HL-60 (cell line): ENCODE results near the gene PLSCR5.

Source experiments
- DNase-seq, 2 experiments: peaks; one replicate each; pipeline ENCODE4 v3.0.0-alpha.2; 2010 to 2020; ENCODE audit warnings: low read depth in 1 of 2, low spot score in 1 of 2
- H3K27ac ChIP-seq: fragments of 250-450 bp; sonication (Bioruptor Pico); replicated peaks from 2 replicates; pipeline ENCODE4 v1.5.1; 2020; ENCODE audit warnings: mild to moderate bottlenecking, moderate library complexity
- H3K27me3 ChIP-seq: fragments of 250-450 bp; sonication (Bioruptor Pico); 2 replicates; pipeline ENCODE4 v1.5.1; 2021; ENCODE audit warnings: mild to moderate bottlenecking, moderate library complexity; ENCODE audit not compliant: insufficient read depth, poor library complexity, severe bottlenecking
- H3K4me3 ChIP-seq: replicated peaks from 2 replicates; pipeline ENCODE4 v1.5.1; 2011; ENCODE audit warnings: mild to moderate bottlenecking, control low read depth, low read length; ENCODE audit not compliant: insufficient read depth
- GABPA ChIP-seq: IDR thresholded peaks from 2 replicates; pipeline ENCODE4 v1.6.1; 2012; ENCODE audit warnings: low read depth
- POLR2AphosphoS5 ChIP-seq: IDR thresholded peaks from 2 replicates; pipeline ENCODE4 v1.6.1; 2012; ENCODE audit warnings: low read depth
- SPI1 ChIP-seq: IDR thresholded peaks from 2 replicates; pipeline ENCODE4 v1.6.1; 2012; ENCODE audit warnings: low read depth, mild to moderate bottlenecking, borderline replicate concordance
- TF ChIP-seq, protein P1 (sequence below): IDR thresholded peaks from 2 replicates; pipeline ENCODE4 v1.6.1; 2012; ENCODE audit warnings: low read depth; ENCODE audit not compliant: insufficient replicate concordance
- TF ChIP-seq, protein P2 (sequence below): IDR thresholded peaks from one replicate; pipeline ENCODE4 v1.5.1; 2011; ENCODE audit warnings: low read length, control low read depth, inconsistent platforms; ENCODE audit not compliant: insufficient read depth

The PLSCR5 gene

DNA sequence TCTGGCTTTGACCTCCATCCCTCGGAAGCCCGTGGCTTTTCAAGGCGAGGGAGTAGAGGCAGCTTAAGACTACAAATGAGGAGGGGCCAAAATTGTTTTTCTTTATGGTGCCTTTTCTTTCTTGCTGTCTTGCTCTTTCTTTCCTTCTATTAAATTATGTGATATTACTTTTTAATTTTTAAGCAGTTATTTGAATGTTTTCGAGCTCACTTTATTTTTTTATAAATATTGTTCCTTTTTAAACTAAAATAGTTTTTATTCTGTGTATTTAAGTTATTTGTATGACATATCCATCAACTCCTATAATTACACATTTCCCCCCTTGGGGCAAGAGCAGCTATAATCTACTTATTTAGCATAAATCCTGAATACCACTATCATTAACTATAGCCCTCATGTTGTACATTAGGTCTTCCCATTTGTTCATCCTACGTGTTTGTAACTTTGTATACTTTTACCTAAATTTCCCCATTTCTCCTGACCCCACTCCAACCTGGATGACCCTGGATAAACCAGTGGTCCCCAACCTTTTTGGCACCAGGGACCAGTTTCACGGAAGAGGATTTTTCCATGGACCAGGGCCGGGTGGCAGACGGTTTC, 60.1 kb downstream of the PLSCR5 start:
- H3K27ac ChIP-seq: peak overlapping the region; percentile 87

DNA sequence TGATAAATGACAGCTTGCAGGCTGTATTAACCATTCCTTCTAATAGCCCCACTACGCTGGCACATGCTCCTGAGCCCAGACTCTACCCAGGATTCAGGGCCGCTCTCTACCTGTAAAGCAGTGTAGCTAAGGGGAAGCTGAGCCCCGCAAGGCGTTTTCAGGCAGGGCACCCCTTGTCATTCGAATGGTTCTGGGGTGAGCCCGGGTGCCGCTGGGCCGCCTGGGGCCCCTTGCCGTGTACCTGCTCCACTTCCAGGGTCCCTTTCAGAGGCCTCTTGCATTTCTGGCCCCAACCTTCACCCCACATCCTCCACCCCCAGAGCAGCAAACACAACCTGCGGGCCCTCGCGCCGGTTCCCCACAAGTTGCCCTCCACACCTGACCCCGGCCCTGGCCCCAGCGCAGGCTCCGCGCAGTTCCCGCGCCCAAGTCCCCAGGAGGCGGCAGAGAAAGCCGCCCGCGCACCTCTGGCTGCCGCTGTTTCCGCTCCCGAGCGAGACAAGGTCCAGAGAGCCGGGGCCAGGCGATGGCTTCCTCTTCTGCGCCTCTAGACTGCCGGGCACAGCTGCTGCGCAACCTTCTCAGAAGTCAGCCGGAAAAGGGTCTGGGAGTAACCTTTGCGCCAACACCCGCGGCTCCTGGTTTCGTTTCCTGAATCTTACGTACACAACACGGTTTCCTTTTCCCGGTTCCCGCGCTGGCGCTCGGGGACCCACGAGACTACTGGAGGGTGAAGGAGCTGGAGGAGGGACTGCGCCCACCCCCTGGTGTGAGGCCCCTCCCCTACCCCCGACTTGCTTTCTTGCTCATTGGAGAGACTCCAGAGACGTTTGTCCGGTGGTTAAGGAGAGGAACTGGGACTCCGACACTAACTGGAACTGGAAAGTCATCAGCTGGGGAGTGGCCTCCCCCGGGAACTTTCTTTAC, 60.9 kb downstream of the PLSCR5 start, which contains the start of gene PLSCR1:
PLSCR1 (minus strand) TSS at position 606 of the 927 bp plus-strand sequence. CDS start 8,055 bp downstream, outside the sequence.
- no peaks in the 10 kb centered on the region for H3K27me3 ChIP-seq
- H3K27ac ChIP-seq: peak within 1 kb of the TSS; percentile 87
- DNase-seq: peak; percentile 87 to 94
- TF ChIP-seq, protein P1, sequence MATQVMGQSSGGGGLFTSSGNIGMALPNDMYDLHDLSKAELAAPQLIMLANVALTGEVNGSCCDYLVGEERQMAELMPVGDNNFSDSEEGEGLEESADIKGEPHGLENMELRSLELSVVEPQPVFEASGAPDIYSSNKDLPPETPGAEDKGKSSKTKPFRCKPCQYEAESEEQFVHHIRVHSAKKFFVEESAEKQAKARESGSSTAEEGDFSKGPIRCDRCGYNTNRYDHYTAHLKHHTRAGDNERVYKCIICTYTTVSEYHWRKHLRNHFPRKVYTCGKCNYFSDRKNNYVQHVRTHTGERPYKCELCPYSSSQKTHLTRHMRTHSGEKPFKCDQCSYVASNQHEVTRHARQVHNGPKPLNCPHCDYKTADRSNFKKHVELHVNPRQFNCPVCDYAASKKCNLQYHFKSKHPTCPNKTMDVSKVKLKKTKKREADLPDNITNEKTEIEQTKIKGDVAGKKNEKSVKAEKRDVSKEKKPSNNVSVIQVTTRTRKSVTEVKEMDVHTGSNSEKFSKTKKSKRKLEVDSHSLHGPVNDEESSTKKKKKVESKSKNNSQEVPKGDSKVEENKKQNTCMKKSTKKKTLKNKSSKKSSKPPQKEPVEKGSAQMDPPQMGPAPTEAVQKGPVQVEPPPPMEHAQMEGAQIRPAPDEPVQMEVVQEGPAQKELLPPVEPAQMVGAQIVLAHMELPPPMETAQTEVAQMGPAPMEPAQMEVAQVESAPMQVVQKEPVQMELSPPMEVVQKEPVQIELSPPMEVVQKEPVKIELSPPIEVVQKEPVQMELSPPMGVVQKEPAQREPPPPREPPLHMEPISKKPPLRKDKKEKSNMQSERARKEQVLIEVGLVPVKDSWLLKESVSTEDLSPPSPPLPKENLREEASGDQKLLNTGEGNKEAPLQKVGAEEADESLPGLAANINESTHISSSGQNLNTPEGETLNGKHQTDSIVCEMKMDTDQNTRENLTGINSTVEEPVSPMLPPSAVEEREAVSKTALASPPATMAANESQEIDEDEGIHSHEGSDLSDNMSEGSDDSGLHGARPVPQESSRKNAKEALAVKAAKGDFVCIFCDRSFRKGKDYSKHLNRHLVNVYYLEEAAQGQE: peak; percentile 38
- TF ChIP-seq GABPA (peak; percentile 68), POLR2AphosphoS5 (no peak; the same call in 1 of the 2 replicates), SPI1 (peak; percentile 78; the same call in 1 of the 2 replicates)
- TF ChIP-seq, protein P2, sequence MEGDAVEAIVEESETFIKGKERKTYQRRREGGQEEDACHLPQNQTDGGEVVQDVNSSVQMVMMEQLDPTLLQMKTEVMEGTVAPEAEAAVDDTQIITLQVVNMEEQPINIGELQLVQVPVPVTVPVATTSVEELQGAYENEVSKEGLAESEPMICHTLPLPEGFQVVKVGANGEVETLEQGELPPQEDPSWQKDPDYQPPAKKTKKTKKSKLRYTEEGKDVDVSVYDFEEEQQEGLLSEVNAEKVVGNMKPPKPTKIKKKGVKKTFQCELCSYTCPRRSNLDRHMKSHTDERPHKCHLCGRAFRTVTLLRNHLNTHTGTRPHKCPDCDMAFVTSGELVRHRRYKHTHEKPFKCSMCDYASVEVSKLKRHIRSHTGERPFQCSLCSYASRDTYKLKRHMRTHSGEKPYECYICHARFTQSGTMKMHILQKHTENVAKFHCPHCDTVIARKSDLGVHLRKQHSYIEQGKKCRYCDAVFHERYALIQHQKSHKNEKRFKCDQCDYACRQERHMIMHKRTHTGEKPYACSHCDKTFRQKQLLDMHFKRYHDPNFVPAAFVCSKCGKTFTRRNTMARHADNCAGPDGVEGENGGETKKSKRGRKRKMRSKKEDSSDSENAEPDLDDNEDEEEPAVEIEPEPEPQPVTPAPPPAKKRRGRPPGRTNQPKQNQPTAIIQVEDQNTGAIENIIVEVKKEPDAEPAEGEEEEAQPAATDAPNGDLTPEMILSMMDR: no peak
- peak within 1 kb of the TSS; percentile 86 for H3K4me3 ChIP-seq

More for the DNA sequence above, 60.1 kb downstream of the PLSCR5 start:
- Histone ChIP-seq H3K4me3 (peak overlapping the region; percentile 86), H3K27me3 (no peaks in the 10 kb centered on the region)
- DNase-seq: no peak
- no peak for TF ChIP-seq GABPA
- no peak for TF ChIP-seq POLR2AphosphoS5
- no peak for TF ChIP-seq SPI1
- TF ChIP-seq, protein P2: no peak
- TF ChIP-seq, protein P1: no peak

DNA sequence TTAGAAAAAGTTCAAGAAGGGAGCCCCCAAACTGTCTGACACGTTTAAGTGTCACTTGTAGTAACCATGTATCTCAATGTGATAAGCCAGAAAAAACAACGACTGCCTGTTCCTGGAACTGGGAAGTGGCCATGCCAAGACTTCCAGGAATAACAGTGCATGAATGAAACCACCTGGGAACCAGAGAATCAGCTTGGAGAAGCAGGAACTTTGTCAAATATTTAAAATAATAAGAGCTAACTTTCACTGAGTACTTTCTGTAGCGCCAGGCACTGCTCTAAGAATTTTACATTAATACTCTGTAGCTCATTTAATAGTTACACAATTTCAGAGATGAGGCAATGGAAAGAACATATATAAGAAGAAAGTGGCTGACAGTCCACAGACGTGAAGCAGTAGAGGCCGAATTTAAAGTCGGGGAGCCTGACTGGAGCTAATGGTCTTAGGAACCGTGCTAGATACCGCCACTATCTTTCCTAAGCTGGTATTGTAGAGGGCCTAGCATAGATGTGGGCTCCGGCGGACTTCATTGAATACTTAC, 61.6 kb downstream of the PLSCR5 start:
- TF ChIP-seq POLR2AphosphoS5 (no peak), SPI1 (no peak)
- TF ChIP-seq, protein P2: no peak
- DNase-seq: no peak
- peak overlapping the region; percentile 87 for H3K27ac ChIP-seq
- no peaks in the 10 kb centered on the region for H3K27me3 ChIP-seq
- peak overlapping the region; percentile 86 for H3K4me3 ChIP-seq
